WTC11 (cell line): ENCODE results near the gene GIGYF2. TPM values are rescaled to one million over a fixed set of nuclear protein-coding genes. Genes with fewer than 3 reads are reported as not detected.

Source experiments
- ATAC-seq: fragments of 200-7000 bp; cut with Tn5 transposase; 2 replicates; pipeline ENCODE4 v1.10.0; 2021; ENCODE audit warnings: mild to moderate bottlenecking, moderate library complexity
- CTCF ChIA-PET: fragments of 300-600 bp; sonication (Branson Sonifier 250); formaldehyde crosslinking; loops from one replicate; lab custom pipeline; 2021; ENCODE audit warnings: antibody characterized with exemption; lab: Charles Lee
- POLR2A ChIA-PET: fragments of 350-600 bp; sonication (Branson Sonifier 250); formaldehyde crosslinking; loops from one replicate; lab custom pipeline; 2021; ENCODE audit warnings: antibody characterized with exemption; lab: Charles Lee
- DNase-seq: peaks from one replicate; pipeline ENCODE4 v3.0.0; 2021; ENCODE audit warnings: low spot score
- H3K27ac Mint-ChIP-seq: 2 replicates; pipeline ENCODE4 v1.8.0; 2021; ENCODE audit warnings: mixed read lengths
- H3K27me3 Mint-ChIP-seq: 2 replicates; pipeline ENCODE4 v1.8.0; 2021; ENCODE audit warnings: low read depth, mild to moderate bottlenecking, moderate library complexity, mixed read lengths
- H3K36me3 Mint-ChIP-seq: 2 replicates; pipeline ENCODE4 v1.8.0; 2021; ENCODE audit warnings: mixed read lengths
- H3K4me1 Mint-ChIP-seq: 2 replicates; pipeline ENCODE4 v1.8.0; 2022; ENCODE audit warnings: mixed read lengths
- H3K4me3 Mint-ChIP-seq: 2 replicates; pipeline ENCODE4 v1.8.0; 2021; ENCODE audit warnings: mild to moderate bottlenecking, moderate library complexity, mixed read lengths
- H3K9me3 Mint-ChIP-seq: 2 replicates; pipeline ENCODE4 v1.8.0; 2021; ENCODE audit warnings: mixed read lengths
- E2F4 ChIP-seq: sonication (generic); formaldehyde crosslinking; IDR thresholded peaks from 2 replicates; pipeline ENCODE4 v1.8.1; 2022; ENCODE audit warnings: low read depth, mild to moderate bottlenecking, moderate library complexity, missing genetic modification reagents, borderline replicate concordance
- HMGA2 ChIP-seq: fragments of 250-450 bp; sonication (Bioruptor Pico); IDR thresholded peaks from 2 replicates; pipeline ENCODE4 v1.4.0; 2021; ENCODE audit warnings: mild to moderate bottlenecking, moderate library complexity
- IRF2 ChIP-seq: sonication (generic); formaldehyde crosslinking; IDR thresholded peaks from 2 replicates; pipeline ENCODE4 v1.8.0; 2022; ENCODE audit warnings: low read depth, missing genetic modification reagents, borderline replicate concordance
- NR2C2 ChIP-seq: sonication (generic); formaldehyde crosslinking; IDR thresholded peaks from 2 replicates; pipeline ENCODE4 v1.8.0; 2022; ENCODE audit warnings: mild to moderate bottlenecking, missing genetic modification reagents
- RORB ChIP-seq: fragments of 250-450 bp; sonication (Bioruptor Pico); IDR thresholded peaks from 2 replicates; pipeline ENCODE4 v1.9.0; 2021; ENCODE audit warnings: mild to moderate bottlenecking
- ZBTB21 ChIP-seq: sonication (generic); formaldehyde crosslinking; IDR thresholded peaks from 2 replicates; pipeline ENCODE4 v1.8.1; 2023; ENCODE audit warnings: mild to moderate bottlenecking, missing genetic modification reagents, borderline replicate concordance
- ZNF219 ChIP-seq: sonication (generic); formaldehyde crosslinking; IDR thresholded peaks from 2 replicates; pipeline ENCODE4 v1.8.0; 2023; ENCODE audit warnings: missing genetic modification reagents, mild to moderate bottlenecking, borderline replicate concordance
- ZNF232 ChIP-seq: sonication (generic); formaldehyde crosslinking; IDR thresholded peaks from 2 replicates; pipeline ENCODE4 v1.8.0; 2022; ENCODE audit warnings: mild to moderate bottlenecking, missing genetic modification reagents
- ZNF396 ChIP-seq: fragments of 250-450 bp; sonication (Bioruptor Pico); IDR thresholded peaks from 2 replicates; pipeline ENCODE4 v1.8.0; 2021; ENCODE audit warnings: mild to moderate bottlenecking, moderate library complexity, borderline replicate concordance
- ZNF416 ChIP-seq: fragments of 250-450 bp; sonication (Bioruptor Pico); IDR thresholded peaks from 2 replicates; pipeline ENCODE4 v1.9.0; 2021; ENCODE audit warnings: mild to moderate bottlenecking, inconsistent platforms
- total RNA-seq: library from RNA; stranded (reverse); gene quantifications from 3 replicates; pipeline ENCODE4 v1.2.3, GENCODE V29; 2021
- TF ChIP-seq, protein P1 (sequence below): sonication (generic); formaldehyde crosslinking; IDR thresholded peaks from 2 replicates; pipeline ENCODE4 v1.8.1; 2023; ENCODE audit warnings: mild to moderate bottlenecking, missing genetic modification reagents, moderate library complexity
- TF ChIP-seq, protein P2 (sequence below): fragments of 250-450 bp; sonication (Bioruptor Pico); IDR thresholded peaks from 2 replicates; pipeline ENCODE4 v2.1.2; 2022; ENCODE audit warnings: mild to moderate bottlenecking, moderate library complexity
- TF ChIP-seq, protein P3 (sequence below): fragments of 250-450 bp; sonication (Bioruptor Pico); IDR thresholded peaks from 2 replicates; pipeline ENCODE4 v1.9.0; 2021; ENCODE audit warnings: mild to moderate bottlenecking
- TF ChIP-seq, protein P4 (sequence below): fragments of 250-450 bp; sonication (Bioruptor Pico); IDR thresholded peaks from 2 replicates; pipeline ENCODE4 v1.8.0; 2021; ENCODE audit warnings: mild to moderate bottlenecking
- TF ChIP-seq, protein P5 (sequence below): sonication (generic); formaldehyde crosslinking; IDR thresholded peaks from 2 replicates; pipeline ENCODE4 v1.8.0; 2022; ENCODE audit warnings: mild to moderate bottlenecking, missing genetic modification reagents
- TF ChIP-seq, protein P6 (sequence below): fragments of 250-450 bp; sonication (Bioruptor Pico); conservative IDR thresholded peaks from 2 replicates; pipeline ENCODE4 v1.9.0; 2021; ENCODE audit warnings: mild to moderate bottlenecking

The GIGYF2 gene
- total RNA-seq, 1 experiment from 2014 or later: 53.1 TPM

DNA sequence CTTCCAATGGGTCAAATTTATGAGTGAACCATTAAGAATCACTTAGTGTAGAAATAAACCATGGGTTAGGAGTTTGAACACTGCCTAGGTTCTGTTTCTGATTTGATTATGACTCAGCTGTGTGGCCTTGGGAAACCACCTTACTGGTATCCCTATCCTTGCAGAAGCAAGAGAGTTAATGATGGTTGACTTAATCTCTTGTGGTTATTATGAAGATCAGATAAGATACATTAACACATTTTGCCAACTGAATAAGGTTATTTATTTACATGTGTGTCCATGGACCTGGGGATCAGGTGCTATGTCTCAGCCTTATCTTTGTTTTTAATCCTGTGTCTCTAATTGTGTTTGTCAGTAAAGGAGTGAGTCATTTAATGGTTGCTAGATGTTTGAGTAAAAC is 84.6 kb downstream of the GIGYF2 start (continued):
- TF ChIP-seq, protein P1, sequence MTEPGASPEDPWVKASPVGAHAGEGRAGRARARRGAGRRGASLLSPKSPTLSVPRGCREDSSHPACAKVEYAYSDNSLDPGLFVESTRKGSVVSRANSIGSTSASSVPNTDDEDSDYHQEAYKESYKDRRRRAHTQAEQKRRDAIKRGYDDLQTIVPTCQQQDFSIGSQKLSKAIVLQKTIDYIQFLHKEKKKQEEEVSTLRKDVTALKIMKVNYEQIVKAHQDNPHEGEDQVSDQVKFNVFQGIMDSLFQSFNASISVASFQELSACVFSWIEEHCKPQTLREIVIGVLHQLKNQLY (CRISPR knock-in tag): no peak
- no peak for TF ChIP-seq E2F4 (CRISPR knock-in tag)
- TF ChIP-seq, all 79 proteins: peak for 0

- H3K9me3 Mint-ChIP-seq: no peaks in the 10 kb centered on the region
- no peak for TF ChIP-seq ZNF416 (CRISPR knock-in tag)
- TF ChIP-seq HMGA2 (CRISPR knock-in tag): peak; percentile 78; the same call in 1 of the 2 replicates
- ATAC-seq (no peak), DNase-seq (no peak)
- no peak overlapping the region for H3K27ac Mint-ChIP-seq
- ChIA-PET POLR2A (no interaction called here), CTCF (no interaction called here)
- H3K36me3 Mint-ChIP-seq: peaks cover 16% of the 10 kb centered on the region
- no peaks in the 10 kb centered on the region for H3K4me1 Mint-ChIP-seq
- H3K27me3 Mint-ChIP-seq: no peaks in the 10 kb centered on the region
- H3K4me3 Mint-ChIP-seq: no peak overlapping the region
Measured at GRCh38 chr2:232783278-232783677, 86.1 kb downstream of the GIGYF2 start.

- ChIA-PET POLR2A (no interaction called here), CTCF (no interaction called here)
- no peaks in the 10 kb centered on the region for H3K9me3 Mint-ChIP-seq
- H3K27ac Mint-ChIP-seq: no peak overlapping the region
- ATAC-seq (no peak), DNase-seq (no peak)
- no peaks in the 10 kb centered on the region for H3K4me1 Mint-ChIP-seq
- H3K27me3 Mint-ChIP-seq: no peaks in the 10 kb centered on the region
- H3K36me3 Mint-ChIP-seq: peaks cover 41% of the 10 kb centered on the region
- TF ChIP-seq, protein P2, sequence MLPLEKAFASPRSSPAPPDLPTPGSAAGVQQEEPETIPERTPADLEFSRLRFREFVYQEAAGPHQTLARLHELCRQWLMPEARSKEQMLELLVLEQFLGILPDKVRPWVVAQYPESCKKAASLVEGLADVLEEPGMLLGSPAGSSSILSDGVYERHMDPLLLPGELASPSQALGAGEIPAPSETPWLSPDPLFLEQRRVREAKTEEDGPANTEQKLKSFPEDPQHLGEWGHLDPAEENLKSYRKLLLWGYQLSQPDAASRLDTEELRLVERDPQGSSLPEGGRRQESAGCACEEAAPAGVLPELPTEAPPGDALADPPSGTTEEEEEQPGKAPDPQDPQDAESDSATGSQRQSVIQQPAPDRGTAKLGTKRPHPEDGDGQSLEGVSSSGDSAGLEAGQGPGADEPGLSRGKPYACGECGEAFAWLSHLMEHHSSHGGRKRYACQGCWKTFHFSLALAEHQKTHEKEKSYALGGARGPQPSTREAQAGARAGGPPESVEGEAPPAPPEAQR: no peak
- TF ChIP-seq RORB (CRISPR knock-in tag) (no peak), IRF2 (CRISPR knock-in tag) (no peak), ZNF219 (no peak), ZNF232 (no peak), NR2C2 (CRISPR knock-in tag) (no peak), ZNF396 (no peak), ZBTB21 (CRISPR knock-in tag) (no peak)
- TF ChIP-seq, protein P3, sequence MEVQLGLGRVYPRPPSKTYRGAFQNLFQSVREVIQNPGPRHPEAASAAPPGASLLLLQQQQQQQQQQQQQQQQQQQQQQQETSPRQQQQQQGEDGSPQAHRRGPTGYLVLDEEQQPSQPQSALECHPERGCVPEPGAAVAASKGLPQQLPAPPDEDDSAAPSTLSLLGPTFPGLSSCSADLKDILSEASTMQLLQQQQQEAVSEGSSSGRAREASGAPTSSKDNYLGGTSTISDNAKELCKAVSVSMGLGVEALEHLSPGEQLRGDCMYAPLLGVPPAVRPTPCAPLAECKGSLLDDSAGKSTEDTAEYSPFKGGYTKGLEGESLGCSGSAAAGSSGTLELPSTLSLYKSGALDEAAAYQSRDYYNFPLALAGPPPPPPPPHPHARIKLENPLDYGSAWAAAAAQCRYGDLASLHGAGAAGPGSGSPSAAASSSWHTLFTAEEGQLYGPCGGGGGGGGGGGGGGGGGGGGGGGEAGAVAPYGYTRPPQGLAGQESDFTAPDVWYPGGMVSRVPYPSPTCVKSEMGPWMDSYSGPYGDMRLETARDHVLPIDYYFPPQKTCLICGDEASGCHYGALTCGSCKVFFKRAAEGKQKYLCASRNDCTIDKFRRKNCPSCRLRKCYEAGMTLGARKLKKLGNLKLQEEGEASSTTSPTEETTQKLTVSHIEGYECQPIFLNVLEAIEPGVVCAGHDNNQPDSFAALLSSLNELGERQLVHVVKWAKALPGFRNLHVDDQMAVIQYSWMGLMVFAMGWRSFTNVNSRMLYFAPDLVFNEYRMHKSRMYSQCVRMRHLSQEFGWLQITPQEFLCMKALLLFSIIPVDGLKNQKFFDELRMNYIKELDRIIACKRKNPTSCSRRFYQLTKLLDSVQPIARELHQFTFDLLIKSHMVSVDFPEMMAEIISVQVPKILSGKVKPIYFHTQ (CRISPR knock-in tag): no peak
- TF ChIP-seq, protein P4, sequence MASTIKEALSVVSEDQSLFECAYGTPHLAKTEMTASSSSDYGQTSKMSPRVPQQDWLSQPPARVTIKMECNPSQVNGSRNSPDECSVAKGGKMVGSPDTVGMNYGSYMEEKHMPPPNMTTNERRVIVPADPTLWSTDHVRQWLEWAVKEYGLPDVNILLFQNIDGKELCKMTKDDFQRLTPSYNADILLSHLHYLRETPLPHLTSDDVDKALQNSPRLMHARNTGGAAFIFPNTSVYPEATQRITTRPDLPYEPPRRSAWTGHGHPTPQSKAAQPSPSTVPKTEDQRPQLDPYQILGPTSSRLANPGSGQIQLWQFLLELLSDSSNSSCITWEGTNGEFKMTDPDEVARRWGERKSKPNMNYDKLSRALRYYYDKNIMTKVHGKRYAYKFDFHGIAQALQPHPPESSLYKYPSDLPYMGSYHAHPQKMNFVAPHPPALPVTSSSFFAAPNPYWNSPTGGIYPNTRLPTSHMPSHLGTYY: no peak
- TF ChIP-seq, protein P5, sequence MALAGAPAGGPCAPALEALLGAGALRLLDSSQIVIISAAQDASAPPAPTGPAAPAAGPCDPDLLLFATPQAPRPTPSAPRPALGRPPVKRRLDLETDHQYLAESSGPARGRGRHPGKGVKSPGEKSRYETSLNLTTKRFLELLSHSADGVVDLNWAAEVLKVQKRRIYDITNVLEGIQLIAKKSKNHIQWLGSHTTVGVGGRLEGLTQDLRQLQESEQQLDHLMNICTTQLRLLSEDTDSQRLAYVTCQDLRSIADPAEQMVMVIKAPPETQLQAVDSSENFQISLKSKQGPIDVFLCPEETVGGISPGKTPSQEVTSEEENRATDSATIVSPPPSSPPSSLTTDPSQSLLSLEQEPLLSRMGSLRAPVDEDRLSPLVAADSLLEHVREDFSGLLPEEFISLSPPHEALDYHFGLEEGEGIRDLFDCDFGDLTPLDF (CRISPR knock-in tag): no peak
- TF ChIP-seq, protein P6, sequence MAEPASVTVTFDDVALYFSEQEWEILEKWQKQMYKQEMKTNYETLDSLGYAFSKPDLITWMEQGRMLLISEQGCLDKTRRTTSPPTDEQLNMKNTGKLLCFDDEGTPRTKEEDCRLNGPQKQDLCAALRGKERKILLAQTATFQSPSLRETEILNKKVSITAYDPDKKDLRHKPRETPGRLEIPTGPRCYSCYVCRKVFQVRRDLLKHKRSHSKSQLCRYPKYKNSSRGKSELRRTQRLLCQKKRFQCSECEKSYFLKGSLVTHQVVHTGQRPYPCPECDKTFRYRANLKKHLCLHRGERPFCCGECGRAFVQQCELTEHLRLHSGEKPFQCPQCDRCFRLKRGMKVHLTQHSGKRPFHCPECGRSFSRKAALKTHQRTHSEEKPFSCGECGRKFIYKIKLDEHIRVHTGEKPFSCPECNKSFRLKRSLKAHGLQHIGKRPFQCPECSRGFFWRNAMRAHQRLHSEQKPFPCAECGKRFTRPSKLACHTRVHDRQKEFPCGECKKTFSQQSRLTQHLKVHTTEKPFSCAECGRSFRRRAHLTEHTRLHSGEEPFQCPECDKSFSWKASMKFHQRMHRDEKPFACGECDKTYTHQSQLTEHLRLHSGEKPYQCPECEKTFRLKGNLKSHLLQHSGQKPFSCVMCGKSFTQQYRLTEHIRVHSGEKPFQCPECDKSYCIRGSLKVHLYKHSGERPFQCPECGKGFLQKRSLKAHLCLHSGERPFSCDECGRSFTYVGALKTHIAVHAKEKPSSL (CRISPR knock-in tag): no peak
- no peak overlapping the region for H3K4me3 Mint-ChIP-seq
Measured at GRCh38 chr2:232787806-232788205, 90.7 kb downstream of the GIGYF2 start.
